K562 (cell line): ENCODE data around the gene SYT3. TPM values are rescaled to one million over a fixed set of nuclear protein-coding genes. Genes with fewer than 3 reads are reported as not detected.
A peak's percentile ranks its signal among the peaks of the same experiment; 100 is the strongest.

Source experiments
- CTCF ChIP-seq, 3 experiments: IDR thresholded peaks in 2 of 3; conservative IDR thresholded peaks in 1 of 3; 2 replicates each; pipeline ENCODE4 v1.5.1; 2011 to 2012; ENCODE audit warnings: low read length in 3 of 3, mild to moderate bottlenecking in 3 of 3, control low read depth in 2 of 3, improper control_type of control experiment in 1 of 3, inconsistent platforms in 1 of 3, low read depth in 1 of 3, mixed read lengths in 1 of 3, moderate library complexity in 1 of 3; ENCODE audit not compliant: insufficient read depth in 2 of 3
- JUND ChIP-seq, 2 experiments: IDR thresholded peaks; 2 replicates in 1 of 2; 3 replicates in 1 of 2; pipeline ENCODE4 v1.6.1; 2011; ENCODE audit warnings: borderline replicate concordance in 2 of 2, low read depth in 2 of 2, low read length in 2 of 2, improper control_type of control experiment in 1 of 2, missing biosample characterization in 1 of 2, missing genetic modification characterization in 1 of 2, missing genetic modification reagents in 1 of 2
- RAD21 ChIP-seq, 2 experiments: fragments of 250-450 bp in 1 of 2; fragments of 450-650 bp in 1 of 2; sonication (Bioruptor Pico) in 1 of 2; formaldehyde crosslinking in 1 of 2; IDR thresholded peaks in 1 of 2; conservative IDR thresholded peaks in 1 of 2; 2 replicates each; pipeline versions ENCODE4 v1.4.0 to v1.8.0; 2020 to 2022; ENCODE audit warnings: mild to moderate bottlenecking in 2 of 2, moderate library complexity in 1 of 2
- VEZF1 ChIP-seq: fragments of 200-800 bp; sonication (Bioruptor generic); IDR thresholded peaks from 2 replicates; pipeline ENCODE4 v1.6.1; 2017; ENCODE audit warnings: missing genetic modification characterization, missing compliant biosample characterization
- ZNF232 ChIP-seq: sonication (generic); formaldehyde crosslinking; IDR thresholded peaks from 2 replicates; pipeline ENCODE4 v1.8.0; 2022; ENCODE audit warnings: mild to moderate bottlenecking, missing genetic modification reagents
- ZNF444 ChIP-seq: fragments of 250-450 bp; sonication (Bioruptor Pico); IDR thresholded peaks from 2 replicates; pipeline ENCODE4 v1.4.0; 2020; ENCODE audit warnings: mild to moderate bottlenecking, moderate library complexity
- ZNF449 ChIP-seq: fragments of 250-450 bp; sonication (Bioruptor Pico); IDR thresholded peaks from 2 replicates; pipeline ENCODE4 v1.8.0; 2022; ENCODE audit warnings: moderate library complexity, mild to moderate bottlenecking, inconsistent platforms
- ZNF583 ChIP-seq: fragments of 250-450 bp; sonication (Bioruptor Pico); IDR thresholded peaks from 2 replicates; pipeline ENCODE4 v1.4.0; 2020
- polyA plus RNA-seq, 8 experiments: library from polyadenylated mRNA; depleted of rRNA in 4 of 8; stranded (reverse) in 5 of 8; unstranded in 3 of 8; fragments of >200 nt; fragmentation: Nextera tagmentation in 2 of 8; fragmentation: Illumina TruSeq in 1 of 8; extraction: Ambion mirVana in 2 of 8; extraction: Trizol in 1 of 8; gene quantifications; 2 replicates each; pipeline versions ENCODE4 v1.2.1 to v1.2.3, GENCODE V29; 2011 to 2014; ENCODE audit warnings: inconsistent platforms in 1 of 8, missing spikeins in 1 of 8
- total RNA-seq, 7 experiments: library from RNA; depleted of rRNA in 6 of 7; stranded (reverse); fragments of >200 nt in 6 of 7; fragmentation: Illumina TruSeq in 2 of 7; extraction: Trizol in 2 of 7; gene quantifications; 2 replicates each; pipeline versions ENCODE4 v1.2.1 to v1.2.3, GENCODE V29; 2011 to 2021; ENCODE audit warnings: low replicate concordance in 1 of 7
- TF ChIP-seq, protein P1 (sequence below): fragments of 450-650 bp; IDR thresholded peaks from 2 replicates; pipeline ENCODE4 v1.6.1; 2017; ENCODE audit warnings: mild to moderate bottlenecking, moderate library complexity
- TF ChIP-seq, protein P2 (sequence below), 3 experiments: fragments of 200-800 bp in 1 of 3; sonication (Bioruptor generic) in 1 of 3; sonication (generic) in 1 of 3; formaldehyde crosslinking in 1 of 3; IDR thresholded peaks; 2 replicates each; pipeline versions ENCODE4 v1.6.1 to v1.8.0; 2016 to 2022; ENCODE audit warnings: mild to moderate bottlenecking in 2 of 3, missing compliant biosample characterization in 2 of 3, missing genetic modification characterization in 2 of 3, missing genetic modification reagents in 1 of 3
- TF ChIP-seq, protein P3 (sequence below): fragments of 450-650 bp; formaldehyde crosslinking; IDR thresholded peaks from 2 replicates; pipeline ENCODE4 v1.4.0; 2020; ENCODE audit warnings: mild to moderate bottlenecking, mixed read lengths

The SYT3 gene
- total and polyA plus RNA-seq, 9 of the 15 experiments (the other 6 are each of a cell fraction or from before 2014, with no cell fraction given), result 0.36 to 2.0 (median 0.54) TPM; not detected in 2

DNA sequence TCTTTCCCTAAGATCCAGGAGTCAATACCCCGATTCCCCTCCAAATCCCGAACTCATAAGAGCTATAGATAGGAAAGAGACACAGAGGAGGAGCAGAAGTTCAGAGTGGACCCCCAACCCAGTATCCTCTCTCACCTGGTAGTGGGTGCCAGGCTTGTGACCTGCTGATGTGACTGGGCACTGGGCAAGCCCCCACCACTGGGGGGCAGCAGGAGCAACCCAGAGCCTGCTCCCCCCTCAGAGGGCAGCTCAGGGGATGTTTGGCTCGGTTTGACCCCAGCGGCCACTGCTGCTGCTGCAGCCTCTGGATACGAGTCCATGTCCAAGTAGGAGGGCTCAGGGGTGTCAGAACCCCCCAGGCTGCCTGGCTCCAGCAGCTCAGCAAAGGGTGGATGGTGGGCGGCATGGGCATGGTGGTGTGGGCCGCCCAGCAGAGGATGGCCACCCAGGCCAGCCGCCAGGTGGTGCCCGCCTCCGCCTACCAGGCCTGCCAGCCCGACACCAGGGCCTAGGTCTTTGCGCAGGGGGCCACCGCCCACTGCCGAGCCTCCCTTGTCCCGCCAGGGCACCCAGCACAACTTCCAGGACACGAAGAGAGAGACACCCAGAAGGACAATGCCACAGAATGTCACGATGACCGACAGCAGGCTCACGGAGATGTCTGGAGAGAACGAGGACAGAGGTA is 7.4 kb downstream of the SYT3 start (continued):
- TF ChIP-seq CTCF (IDR thresholded peaks at IDR 0.05 in 2 of 3, conservative IDR thresholded peaks at IDR 0.05 in 1 of 3; ENCODE audit: insufficient read depth in 2 of 3, low read depth in 1 of 3, low read length in 3 of 3) (peak; percentile 43 to 85 (median 51)), ZNF232 (CRISPR knock-in tag) (no peak), VEZF1 (CRISPR knock-in tag) (peak; percentile 50), ZNF449 (no peak), ZNF444 (CRISPR knock-in tag) (no peak), JUND (IDR thresholded peaks at IDR 0.05; ENCODE audit: borderline replicate concordance, low read depth, low read length) (no peak), JUND (tag; IDR thresholded peaks at IDR 0.05; ENCODE audit: borderline replicate concordance, low read depth, low read length) (no peak), RAD21 (CRISPR knock-in tag; conservative IDR thresholded peaks at IDR 0.05 in 1 of 2, IDR thresholded peaks at IDR 0.05 in 1 of 2) (0 out of 4 replicates have a peak, but pooled peaks of 1 of the 2 experiments have one; percentile 15), ZNF583 (CRISPR knock-in tag) (no peak)
- TF ChIP-seq, protein P1, sequence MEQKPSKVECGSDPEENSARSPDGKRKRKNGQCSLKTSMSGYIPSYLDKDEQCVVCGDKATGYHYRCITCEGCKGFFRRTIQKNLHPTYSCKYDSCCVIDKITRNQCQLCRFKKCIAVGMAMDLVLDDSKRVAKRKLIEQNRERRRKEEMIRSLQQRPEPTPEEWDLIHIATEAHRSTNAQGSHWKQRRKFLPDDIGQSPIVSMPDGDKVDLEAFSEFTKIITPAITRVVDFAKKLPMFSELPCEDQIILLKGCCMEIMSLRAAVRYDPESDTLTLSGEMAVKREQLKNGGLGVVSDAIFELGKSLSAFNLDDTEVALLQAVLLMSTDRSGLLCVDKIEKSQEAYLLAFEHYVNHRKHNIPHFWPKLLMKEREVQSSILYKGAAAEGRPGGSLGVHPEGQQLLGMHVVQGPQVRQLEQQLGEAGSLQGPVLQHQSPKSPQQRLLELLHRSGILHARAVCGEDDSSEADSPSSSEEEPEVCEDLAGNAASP, result no peak
- TF ChIP-seq, protein P2, sequence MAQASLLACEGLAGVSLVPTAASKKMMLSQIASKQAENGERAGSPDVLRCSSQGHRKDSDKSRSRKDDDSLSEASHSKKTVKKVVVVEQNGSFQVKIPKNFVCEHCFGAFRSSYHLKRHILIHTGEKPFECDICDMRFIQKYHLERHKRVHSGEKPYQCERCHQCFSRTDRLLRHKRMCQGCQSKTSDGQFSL (CRISPR knock-in tag; IDR thresholded peaks at IDR 0.05), result peak; percentile 56; the same call in 1 of the 2 replicates
- TF ChIP-seq, protein P2 (tag; IDR thresholded peaks at IDR 0.05), result no peak
- TF ChIP-seq, protein P3, sequence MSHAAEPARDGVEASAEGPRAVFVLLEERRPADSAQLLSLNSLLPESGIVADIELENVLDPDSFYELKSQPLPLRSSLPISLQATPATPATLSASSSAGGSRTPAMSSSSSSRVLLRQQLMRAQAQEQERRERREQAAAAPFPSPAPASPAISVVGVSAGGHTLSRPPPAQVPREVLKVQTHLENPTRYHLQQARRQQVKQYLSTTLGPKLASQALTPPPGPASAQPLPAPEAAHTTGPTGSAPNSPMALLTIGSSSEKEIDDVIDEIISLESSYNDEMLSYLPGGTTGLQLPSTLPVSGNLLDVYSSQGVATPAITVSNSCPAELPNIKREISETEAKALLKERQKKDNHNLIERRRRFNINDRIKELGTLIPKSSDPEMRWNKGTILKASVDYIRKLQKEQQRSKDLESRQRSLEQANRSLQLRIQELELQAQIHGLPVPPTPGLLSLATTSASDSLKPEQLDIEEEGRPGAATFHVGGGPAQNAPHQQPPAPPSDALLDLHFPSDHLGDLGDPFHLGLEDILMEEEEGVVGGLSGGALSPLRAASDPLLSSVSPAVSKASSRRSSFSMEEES (CRISPR knock-in tag), result no peak
- TF ChIP-seq, all 486 proteins: peak for 5
